HL-60 (cell line): ENCODE data around the gene IL17A.

Experiments used
- DNase-seq, 2 experiments: peaks; one replicate each; pipeline ENCODE4 v3.0.0-alpha.2; 2010 to 2020; ENCODE audit warnings: low read depth in 1 of 2, low spot score in 1 of 2
- H3K27ac ChIP-seq: fragments of 250-450 bp; sonication (Bioruptor Pico); replicated peaks from 2 replicates; pipeline ENCODE4 v1.5.1; 2020; ENCODE audit warnings: mild to moderate bottlenecking, moderate library complexity
- H3K27me3 ChIP-seq: fragments of 250-450 bp; sonication (Bioruptor Pico); 2 replicates; pipeline ENCODE4 v1.5.1; 2021; ENCODE audit warnings: mild to moderate bottlenecking, moderate library complexity; ENCODE audit not compliant: insufficient read depth, poor library complexity, severe bottlenecking
- H3K4me3 ChIP-seq: replicated peaks from 2 replicates; pipeline ENCODE4 v1.5.1; 2011; ENCODE audit warnings: mild to moderate bottlenecking, control low read depth, low read length; ENCODE audit not compliant: insufficient read depth
- CTCF ChIP-seq: IDR thresholded peaks from one replicate; pipeline ENCODE4 v1.5.1; 2011; ENCODE audit warnings: low read length, control low read depth, inconsistent platforms; ENCODE audit not compliant: insufficient read depth
- GABPA ChIP-seq: IDR thresholded peaks from 2 replicates; pipeline ENCODE4 v1.6.1; 2012; ENCODE audit warnings: low read depth
- POLR2AphosphoS5 ChIP-seq: IDR thresholded peaks from 2 replicates; pipeline ENCODE4 v1.6.1; 2012; ENCODE audit warnings: low read depth
- REST ChIP-seq: IDR thresholded peaks from 2 replicates; pipeline ENCODE4 v1.6.1; 2012; ENCODE audit warnings: low read depth; ENCODE audit not compliant: insufficient replicate concordance
- SPI1 ChIP-seq: IDR thresholded peaks from 2 replicates; pipeline ENCODE4 v1.6.1; 2012; ENCODE audit warnings: low read depth, mild to moderate bottlenecking, borderline replicate concordance

The IL17A gene

GRCh38 chr6:52221302-52221701 is 35.1 kb downstream of the IL17A start:
- H3K27ac ChIP-seq: no peak overlapping the region
- no peak for TF ChIP-seq SPI1
- no peak for TF ChIP-seq CTCF
- TF ChIP-seq REST: no peak
- TF ChIP-seq GABPA: no peak
- TF ChIP-seq POLR2AphosphoS5: no peak
- H3K27me3 ChIP-seq: peaks cover 3% of the 10 kb centered on the region
- no peak for DNase-seq
- no peak overlapping the region for H3K4me3 ChIP-seq

GRCh38 chr6:52227495-52227894 is 41.3 kb downstream of the IL17A start:
- H3K4me3 ChIP-seq: no peak overlapping the region
- no peak overlapping the region for H3K27ac ChIP-seq
- no peaks in the 10 kb centered on the region for H3K27me3 ChIP-seq
- DNase-seq: no peak
- TF ChIP-seq POLR2AphosphoS5 (no peak), GABPA (no peak), REST (no peak), CTCF (no peak), SPI1 (no peak)

- DNase-seq: peak in 1 of 2 experiments; percentile 4
- TF ChIP-seq SPI1 (peak; percentile 48; the same call in 1 of the 2 replicates), GABPA (no peak)
- H3K27me3 ChIP-seq: no peaks in the 10 kb centered on the region
- no peak overlapping the region for H3K4me3 ChIP-seq
- no peak overlapping the region for H3K27ac ChIP-seq
These were observed 44.5 kb downstream of the IL17A start for GRCh38 chr6:52230685-52231084.

GRCh38 chr6:52231406-52232127 is 45.4 kb downstream of the IL17A start:
- Histone ChIP-seq H3K4me3 (no peak overlapping the region), H3K27me3 (no peaks in the 10 kb centered on the region), H3K27ac (no peak overlapping the region)
- TF ChIP-seq SPI1: no peak
- TF ChIP-seq GABPA: no peak
- TF ChIP-seq CTCF: no peak
- no peak for TF ChIP-seq REST
- TF ChIP-seq POLR2AphosphoS5: no peak
- no peak for DNase-seq
